Right ventricle myocardium inferior (tissue), 1 donor: ENCODE results near the gene CPXM1. TPM values are rescaled to one million over a fixed set of nuclear protein-coding genes. Genes with fewer than 3 reads are reported as not detected.
A peak's percentile ranks its signal among the peaks of the same experiment; 100 is the strongest.
"Not testable (repeated sequence)": the region's sequence is repeated elsewhere in the genome, so short reads cannot be mapped to it uniquely, and the experiment has no call there.

ENCODE experiments used
- ATAC-seq: fragments of 200-7000 bp; cut with Tn5 transposase; one replicate; pipeline ENCODE4 v1.9.1; 2020; ENCODE audit warnings: mild to moderate bottlenecking, moderate library complexity
- DNase-seq: peaks from one replicate; pipeline ENCODE4 v3.0.0; 2021; ENCODE audit errors: missing footprints
- intact Hi-C: fragments of 100-400 bp; cut with DNase I; formaldehyde crosslinking; loops from one replicate; pipeline ENCODE4 v1.11.0; 2022
- total RNA-seq: library from RNA; stranded (reverse); fragmentation: NEBNext Ultra II Directional; extraction: Animal tissue kit (Norgen Biotek cat#: 25700); gene quantifications from one replicate; pipeline ENCODE4 v1.2.1, GENCODE V29; 2021
- donor health status: DM: no; HTN: yes; CAD: no; lungs with severe emphysema.

The CPXM1 gene
- total RNA-seq, 1 donor from 2014 or later = 2.3 TPM

- intact Hi-C loops = no loop called here
- ATAC-seq (no peak), DNase-seq (no peak)
These were observed 28.9 kb upstream of the CPXM1 start for GRCh38 chr20:2829376-2829775.

- ATAC-seq (no peak), DNase-seq (no peak)
- intact Hi-C loops = no loop called here
These were observed 26.2 kb upstream of the CPXM1 start for GRCh38 chr20:2826655-2827054.

DNA sequence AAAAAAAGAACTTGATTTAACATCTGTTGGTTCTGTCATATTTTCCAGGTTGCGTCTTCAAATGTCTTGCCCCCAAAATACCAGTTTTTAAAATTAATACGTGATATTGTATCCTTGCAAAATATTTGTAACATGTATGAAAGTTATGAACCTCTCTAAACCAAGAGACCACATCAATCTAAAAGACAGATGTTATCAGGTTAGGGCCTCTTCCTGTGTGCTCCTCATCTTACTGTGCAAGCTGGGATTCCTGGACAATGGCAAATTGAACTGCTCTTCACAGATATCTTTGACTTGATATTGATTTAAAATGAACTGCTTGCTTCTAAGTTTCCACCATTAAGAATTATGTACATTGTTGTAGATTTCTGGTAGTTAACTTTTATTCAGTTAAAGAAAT is 25.3 kb upstream of the CPXM1 start:
- no peak for ATAC-seq
- intact Hi-C loops = no loop called here
- no peak for DNase-seq

DNA sequence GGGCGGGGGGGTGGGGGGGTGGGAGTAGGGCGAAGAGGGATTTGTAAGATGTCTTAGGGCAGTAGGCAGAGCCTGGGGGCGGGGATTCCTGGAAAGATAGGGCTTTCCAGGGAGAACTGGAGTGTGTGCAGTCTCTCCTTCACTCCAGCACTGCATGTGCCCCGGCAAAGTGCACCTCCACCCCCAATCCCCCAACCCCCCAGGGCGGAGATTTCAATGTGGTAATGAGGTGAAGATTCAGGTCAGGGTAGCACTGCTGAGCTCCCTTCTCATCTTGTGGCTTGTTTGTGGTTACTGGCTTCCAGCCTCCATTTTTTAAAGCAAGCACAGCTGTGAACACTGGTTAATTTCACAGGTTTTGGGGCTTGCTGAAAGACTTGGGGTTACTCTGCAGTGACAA is 21.6 kb upstream of the CPXM1 start:
- intact Hi-C loops = no loop called here
- DNase-seq (peak; percentile 45), ATAC-seq (no peak)

DNA sequence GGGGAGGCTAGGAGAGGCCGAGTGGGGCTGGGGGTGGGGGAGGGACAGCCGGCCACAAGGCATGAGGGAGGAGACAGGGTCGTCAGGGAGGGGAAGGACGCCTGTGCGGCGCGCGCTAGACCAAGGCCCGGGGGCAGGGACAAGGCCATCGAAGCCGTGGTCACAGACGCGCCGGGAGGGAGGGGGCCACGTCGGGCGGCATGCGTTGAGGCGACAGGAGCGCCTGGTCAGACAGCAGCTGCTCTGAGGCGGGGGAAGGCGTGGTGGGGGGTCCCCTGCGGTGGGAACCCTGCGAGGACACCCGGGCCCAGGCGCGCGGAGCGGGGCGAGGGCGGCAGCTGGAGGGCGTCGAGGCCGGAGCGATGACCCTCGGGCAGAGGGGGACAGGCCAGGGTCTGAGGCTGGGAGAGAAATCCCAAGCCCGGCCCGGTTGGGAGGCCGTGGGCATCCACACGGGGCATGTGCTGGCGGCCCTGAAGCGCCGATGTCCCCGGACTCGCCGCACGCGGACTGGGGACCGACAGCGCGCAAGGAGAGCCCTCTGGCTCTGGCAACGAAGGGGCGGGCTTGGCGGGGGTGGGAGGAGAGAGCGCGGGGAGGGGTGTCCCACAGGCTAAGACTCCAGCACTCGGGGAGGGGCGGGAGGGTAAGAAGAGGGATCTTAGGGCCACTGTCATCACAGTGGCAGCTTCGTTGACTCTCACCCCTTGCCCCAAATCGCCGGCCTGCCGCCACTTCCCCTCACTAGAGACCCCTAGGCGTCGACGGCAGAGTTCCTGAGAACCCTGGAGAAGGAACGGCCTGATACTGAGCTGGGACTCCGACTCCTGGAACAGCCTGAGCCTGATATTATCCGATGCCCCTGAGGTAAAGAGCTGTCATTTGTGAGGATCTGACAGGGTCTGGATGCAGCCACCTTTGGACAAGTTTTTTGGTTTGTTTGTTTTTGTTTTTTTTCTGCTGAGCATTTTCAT is 20.8 kb upstream of the CPXM1 start:
- intact Hi-C loops = no loop called here

DNA sequence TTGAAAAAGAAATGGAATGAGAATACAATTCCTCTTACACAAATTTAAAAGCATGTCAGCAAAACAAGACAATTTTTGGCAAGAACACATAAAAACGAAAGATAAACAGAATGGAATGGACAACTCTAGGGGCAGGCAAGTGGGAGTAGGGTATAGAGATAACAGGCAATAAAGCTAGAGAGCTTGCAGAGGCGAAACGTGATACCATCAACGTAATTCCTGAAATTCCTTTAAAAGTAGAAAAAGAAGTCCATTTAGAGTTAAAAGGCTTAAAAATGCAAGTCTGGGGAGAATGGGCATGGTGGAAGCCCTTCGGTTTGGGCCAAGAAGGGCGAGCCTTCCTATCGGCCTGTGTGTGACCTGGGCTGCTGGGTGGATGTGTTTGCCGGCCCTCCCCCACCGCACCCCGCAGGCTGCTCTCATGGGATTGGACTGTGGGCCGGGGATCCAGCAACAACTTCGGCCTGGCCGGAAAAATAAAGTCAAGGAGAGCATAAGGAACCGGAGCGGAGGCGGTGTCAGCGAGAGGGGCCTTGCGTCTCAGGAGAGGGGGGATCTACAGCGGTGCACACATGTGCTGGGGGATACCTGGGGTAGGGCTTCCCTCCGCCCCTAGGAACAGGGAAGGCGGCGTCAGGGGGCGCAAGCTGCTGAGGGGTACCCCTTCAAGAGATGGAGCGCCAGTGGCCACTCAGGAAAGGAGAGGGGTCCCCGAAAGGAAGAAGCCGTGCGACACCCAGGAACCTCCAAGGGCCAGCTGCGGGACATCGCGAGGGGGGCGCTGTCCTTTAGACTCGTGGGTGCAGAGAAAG is 19.9 kb upstream of the CPXM1 start:
- ATAC-seq = peak; percentile 39

More for the DNA sequence above, 20.8 kb upstream of the CPXM1 start:
- ATAC-seq (peak; percentile 38), DNase-seq (peak; percentile 71)

DNA sequence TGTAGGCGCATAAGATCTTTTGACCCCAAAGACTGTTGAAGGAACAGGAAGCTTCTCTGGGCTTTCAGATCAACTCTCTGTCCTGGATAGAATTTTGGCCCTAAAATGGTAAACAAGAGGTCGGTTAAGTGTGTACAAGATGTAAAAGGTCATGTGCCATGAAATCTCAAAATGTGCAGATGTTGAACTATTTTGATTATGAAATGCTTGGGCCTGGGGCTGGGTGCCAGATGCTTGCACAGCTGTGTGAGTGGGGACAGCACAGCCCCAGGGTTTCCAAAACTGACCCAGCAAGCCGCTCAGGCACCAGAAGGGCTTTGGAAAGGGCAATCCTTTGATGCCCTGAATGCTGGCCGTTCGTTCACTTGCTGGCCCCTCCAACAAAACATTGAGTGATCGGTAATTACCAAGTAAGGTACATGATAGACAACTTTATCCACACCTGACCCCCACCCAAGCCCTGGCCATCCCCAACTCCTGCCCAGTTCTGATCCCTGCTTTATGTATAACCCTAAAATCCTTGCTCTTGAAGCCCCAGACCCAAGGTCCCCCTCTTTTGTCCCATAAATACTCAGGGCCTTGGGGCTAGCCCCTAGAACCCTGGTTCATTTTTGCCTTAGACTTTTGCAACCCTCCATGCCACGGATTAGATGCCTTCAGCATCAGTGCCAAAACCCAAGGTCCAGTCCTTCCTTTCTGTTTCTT is 17.6 kb upstream of the CPXM1 start:
- peak; percentile 62 for ATAC-seq
- intact Hi-C loops = no loop called here
- DNase-seq = peak; percentile 70

More for the DNA sequence above, 19.9 kb upstream of the CPXM1 start:
- peak; percentile 48 for DNase-seq
- intact Hi-C loops = no loop called here

DNA sequence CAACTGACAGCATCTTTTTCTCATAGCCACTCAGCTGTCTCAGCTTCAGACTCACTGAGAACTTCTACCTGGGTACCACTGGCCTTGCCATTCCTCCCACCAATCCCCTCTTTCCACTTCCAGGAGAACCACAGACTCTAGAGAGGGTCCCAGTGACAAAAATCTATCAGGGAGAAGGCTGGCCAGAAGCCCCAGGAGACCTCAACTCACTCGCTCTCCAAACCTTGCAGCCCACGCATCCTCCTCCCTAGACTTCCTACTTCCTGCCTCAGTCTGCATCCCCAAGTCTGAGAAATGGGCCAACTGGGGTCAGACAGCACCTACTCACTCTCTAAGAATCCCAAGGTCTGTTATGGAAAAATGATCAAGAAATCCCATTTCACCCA is 16.9 kb upstream of the CPXM1 start:
- DNase-seq = no peak
- no peak for ATAC-seq
- intact Hi-C loops = no loop called here

- ATAC-seq (no peak), DNase-seq (peak; percentile 69)
- intact Hi-C loops = no loop called here
These were observed 16.3 kb upstream of the CPXM1 start for GRCh38 chr20:2816583-2817340.

- intact Hi-C loops = no loop called here
- DNase-seq (peak; percentile 57), ATAC-seq (no peak)
These were observed 15.7 kb upstream of the CPXM1 start, which contains the start of gene TMEM239 for GRCh38 chr20:2816030-2816582. Gene TMEM239, plus strand, starts transcription at chr20:2816364. Its CDS starts 191 bp downstream, at chr20:2816555.

- intact Hi-C loops = no loop called here
- peak; percentile 17 for DNase-seq
- no peak for ATAC-seq
These were observed 14.9 kb upstream of the CPXM1 start for GRCh38 chr20:2815242-2815900.

GRCh38 chr20:2814587-2815051 is 14.2 kb upstream of the CPXM1 start, which contains the start of gene C20orf141:
Gene C20orf141, plus strand, starts transcription at chr20:2814987. Its CDS starts 198 bp downstream, at chr20:2815185.
- intact Hi-C loops = no loop called here
- DNase-seq (peak; percentile 52), ATAC-seq (peak; percentile 37)

- DNase-seq = no peak
- no peak for ATAC-seq
- intact Hi-C loops = no loop called here
These were observed 13.6 kb upstream of the CPXM1 start for GRCh38 chr20:2814076-2814475.

DNA sequence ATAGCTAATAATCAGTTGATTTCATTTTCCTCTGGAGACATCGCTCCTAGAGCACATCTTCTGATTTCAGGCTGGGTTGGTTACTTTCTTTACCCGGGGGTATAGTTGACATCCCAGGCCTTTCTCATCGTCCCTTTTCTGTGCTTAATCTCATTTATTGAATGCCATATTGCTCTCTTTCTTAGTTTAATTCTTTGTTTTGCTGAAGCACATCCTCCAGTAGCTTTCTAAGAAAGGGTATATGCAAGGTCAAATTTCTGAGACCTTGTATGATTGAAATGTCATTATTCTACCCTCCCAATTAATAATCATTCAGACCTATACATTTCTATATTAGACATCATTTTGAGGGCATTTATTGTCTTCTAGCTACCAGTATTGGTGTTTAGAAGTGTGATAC is 11.8 kb upstream of the CPXM1 start:
- ATAC-seq (no peak), DNase-seq (no peak)
- intact Hi-C loops = no loop called here

GRCh38 chr20:2809690-2810089 is 9.3 kb upstream of the CPXM1 start:
- no peak for DNase-seq
- intact Hi-C loops = no loop called here
- no peak for ATAC-seq

DNA sequence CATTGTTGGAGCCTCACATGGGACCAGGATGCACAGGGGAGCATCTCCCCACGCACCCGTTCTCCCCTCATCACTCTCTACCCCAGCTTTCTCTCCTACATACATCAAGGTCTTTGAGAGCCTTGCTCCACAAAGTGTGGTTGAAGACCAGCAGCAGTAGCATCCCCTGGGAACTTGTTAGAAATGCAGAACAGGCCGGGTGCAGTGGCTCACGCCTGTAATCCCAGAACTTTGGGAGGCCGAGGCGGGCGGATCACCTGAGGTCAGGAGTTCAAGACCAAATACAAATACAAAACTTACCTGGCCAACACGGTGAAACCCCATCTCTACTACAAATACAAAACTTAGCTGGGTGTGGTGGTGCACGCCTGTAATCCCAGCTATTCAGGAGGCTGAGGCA is 7.5 kb upstream of the CPXM1 start:
- intact Hi-C loops, ATAC-seq: not testable (repeated sequence)
- peak; percentile 21 for DNase-seq

- DNase-seq (peak; percentile 31), ATAC-seq (no peak)
- intact Hi-C loops = no loop called here
These were observed 6.6 kb upstream of the CPXM1 start for GRCh38 chr20:2807019-2807418.
